Liver (tissue), 9 donors: ENCODE results near the gene LIFR. TPM values are rescaled to one million over a fixed set of nuclear protein-coding genes. Genes with fewer than 3 reads are reported as not detected.

Experiments
- DNase-seq: peaks from one replicate; pipeline ENCODE4 v3.0.0-alpha.2; 2017; ENCODE audit warnings: low spot score
- H3K27ac ChIP-seq, 2 donors: one replicate each; pipeline ENCODE4 v1.7.0; 2013; ENCODE audit warnings: inconsistent platforms in 2 of 2, low read length in 2 of 2, control low read depth in 1 of 2, low read depth in 1 of 2, mild to moderate bottlenecking in 1 of 2
- H3K27me3 ChIP-seq, 4 donors: one replicate each; pipeline versions ENCODE4 v1.6.1 to v1.7.0; 2013; ENCODE audit warnings: low read length in 3 of 4, inconsistent platforms in 1 of 4, mild to moderate bottlenecking in 1 of 4, moderate library complexity in 1 of 4; ENCODE audit not compliant: control insufficient read depth in 4 of 4, insufficient read depth in 4 of 4
- H3K36me3 ChIP-seq, 4 donors: one replicate each; pipeline versions ENCODE4 v1.6.1 to v1.7.0; 2013; ENCODE audit warnings: low read length in 3 of 4, mild to moderate bottlenecking in 3 of 4, low read depth in 1 of 4, moderate library complexity in 1 of 4; ENCODE audit not compliant: control insufficient read depth in 4 of 4, insufficient read depth in 3 of 4
- H3K4me1 ChIP-seq, 4 donors: one replicate each; pipeline versions ENCODE4 v1.6.1 to v1.7.0; 2013; ENCODE audit warnings: low read length in 3 of 4, mild to moderate bottlenecking in 3 of 4, moderate library complexity in 1 of 4; ENCODE audit not compliant: control insufficient read depth in 4 of 4, insufficient read depth in 4 of 4
- H3K4me3 ChIP-seq, 3 donors: one replicate each; pipeline versions ENCODE4 v1.6.1 to v1.7.0; 2013; ENCODE audit warnings: low read length in 3 of 3, control low read depth in 1 of 3, low read depth in 1 of 3, mild to moderate bottlenecking in 1 of 3
- H3K9ac ChIP-seq, 2 donors: one replicate each; pipeline ENCODE4 v1.7.0; 2013; ENCODE audit warnings: low read length in 2 of 2, mild to moderate bottlenecking in 2 of 2, moderate library complexity in 2 of 2, control low read depth in 1 of 2, low read depth in 1 of 2
- H3K9me3 ChIP-seq, 4 donors: one replicate each; pipeline versions ENCODE4 v1.6.1 to v1.7.0; 2013; ENCODE audit warnings: low read length in 3 of 4; ENCODE audit not compliant: control insufficient read depth in 4 of 4
- ATF3 ChIP-seq: IDR thresholded peaks from 2 replicates; pipeline ENCODE4 v1.6.1; 2016; ENCODE audit warnings: antibody characterized with exemption
- CTCF ChIP-seq: fragments of 150-350 bp; IDR thresholded peaks from 2 replicates; pipeline ENCODE4 v1.5.1; 2017; ENCODE audit warnings: improper control_type of control experiment, low read depth, low read length; ENCODE audit not compliant: missing input control
- EGR1 ChIP-seq, 2 donors: IDR thresholded peaks; 2 replicates each; pipeline ENCODE4 v1.6.1; 2016 to 2018; ENCODE audit warnings: antibody characterized with exemption in 2 of 2, low read depth in 2 of 2
- FOXA1 ChIP-seq: IDR thresholded peaks from 2 replicates; pipeline ENCODE4 v1.6.1; 2016; ENCODE audit warnings: antibody characterized with exemption
- FOXA2 ChIP-seq: IDR thresholded peaks from 2 replicates; pipeline ENCODE4 v1.6.1; 2016; ENCODE audit warnings: antibody characterized with exemption
- GABPA ChIP-seq, 2 donors: IDR thresholded peaks in 1 of 2; conservative IDR thresholded peaks in 1 of 2; 2 replicates each; pipeline ENCODE4 v1.6.1; 2016; ENCODE audit warnings: antibody characterized with exemption in 2 of 2, mild to moderate bottlenecking in 1 of 2, moderate library complexity in 1 of 2
- HNF4A ChIP-seq, 2 donors: conservative IDR thresholded peaks; 2 replicates each; pipeline ENCODE4 v1.6.1; 2016; ENCODE audit warnings: antibody characterized with exemption in 2 of 2, mild to moderate bottlenecking in 2 of 2
- HNF4G ChIP-seq: IDR thresholded peaks from 2 replicates; pipeline ENCODE4 v1.6.1; 2016; ENCODE audit warnings: antibody characterized with exemption
- JUND ChIP-seq, 2 donors: IDR thresholded peaks; 2 replicates each; pipeline ENCODE4 v1.6.1; 2016; ENCODE audit warnings: antibody characterized with exemption in 2 of 2
- MAX ChIP-seq: IDR thresholded peaks from 2 replicates; pipeline ENCODE4 v1.6.1; 2016; ENCODE audit warnings: antibody characterized with exemption
- NR2F2 ChIP-seq: IDR thresholded peaks from 2 replicates; pipeline ENCODE4 v1.6.1; 2016; ENCODE audit warnings: antibody characterized with exemption
- RAD21 ChIP-seq, 2 donors: IDR thresholded peaks; 2 replicates each; pipeline ENCODE4 v1.6.1; 2016; ENCODE audit warnings: antibody characterized with exemption in 2 of 2, mild to moderate bottlenecking in 2 of 2
- REST ChIP-seq: IDR thresholded peaks from 2 replicates; pipeline ENCODE4 v1.6.1; 2016; ENCODE audit warnings: antibody characterized with exemption, mild to moderate bottlenecking
- RXRA ChIP-seq, 2 donors: IDR thresholded peaks; 2 replicates each; pipeline ENCODE4 v1.6.1; 2017 to 2018; ENCODE audit warnings: antibody characterized with exemption in 2 of 2, mild to moderate bottlenecking in 1 of 2
- TAF1 ChIP-seq: conservative IDR thresholded peaks from 2 replicates; pipeline ENCODE4 v1.6.1; 2016; ENCODE audit warnings: antibody characterized with exemption, mild to moderate bottlenecking
- WGBS: extraction: QIAGEN DNeasy Blood & Tissue Kit; methylation state at CpG from one replicate; pipeline ENCODE4 v1.1.7; 2013; 5-methylcytosine and 5-hydroxymethylcytosine counted together
- polyA plus RNA-seq, 2 donors: library from polyadenylated mRNA; stranded (reverse) in 1 of 2; unstranded in 1 of 2; fragments of 200-250 nt in 1 of 2; fragments of >200 nt in 1 of 2; fragmentation: Nextera tagmentation in 1 of 2; extraction: Ambion mirVana in 1 of 2; gene quantifications; one replicate each; pipeline versions ENCODE4 v1.2.1 to v1.2.3, GENCODE V29; 2013 to 2015
- total RNA-seq, 2 donors: library from RNA; depleted of rRNA; stranded (reverse); fragments of >200 nt; gene quantifications; one replicate each; pipeline ENCODE4 v1.2.3, GENCODE V29; 2014
- donor health status: healthy.
- donor health status: healthy.
- donor health status: healthy.
- donor health status: healthy.
- donor health status: healthy.

Gene LIFR
- total and polyA plus RNA-seq, 4 donors, result 10.5 to 79.7 (median 32.8) TPM

- TF ChIP-seq EGR1 (IDR thresholded peaks at IDR 0.05; ENCODE audit: low read depth in 2 of 2), result no peak
- no peak for TF ChIP-seq HNF4A (conservative IDR thresholded peaks at IDR 0.05)
- TF ChIP-seq ATF3, result no peak
- no peak for TF ChIP-seq JUND (IDR thresholded peaks at IDR 0.05)
- TF ChIP-seq FOXA1, result no peak
Measured at GRCh38 chr5:38591523-38591849, 35.0 kb upstream of the LIFR start (continued).

- no peaks in the 10 kb centered on the region for H3K36me3 ChIP-seq
- H3K4me1 ChIP-seq, result no peaks in the 10 kb centered on the region
- no peak overlapping the region for H3K27ac ChIP-seq
- TF ChIP-seq MAX, result no peak
- TF ChIP-seq HNF4G, result no peak
- no peak for TF ChIP-seq CTCF
- TF ChIP-seq ATF3, result no peak
- no peak for TF ChIP-seq RAD21 (IDR thresholded peaks at IDR 0.05)
- no peak for TF ChIP-seq GABPA (IDR thresholded peaks at IDR 0.05 in 1 of 2, conservative IDR thresholded peaks at IDR 0.05 in 1 of 2)
- no peak for TF ChIP-seq TAF1
- TF ChIP-seq HNF4A (conservative IDR thresholded peaks at IDR 0.05), result no peak
- TF ChIP-seq NR2F2, result no peak
- TF ChIP-seq EGR1 (IDR thresholded peaks at IDR 0.05; ENCODE audit: low read depth in 2 of 2), result no peak
- TF ChIP-seq FOXA1, result no peak
- TF ChIP-seq JUND (IDR thresholded peaks at IDR 0.05), result no peak
- no peak for TF ChIP-seq FOXA2
- TF ChIP-seq REST, result no peak
- no peak for TF ChIP-seq RXRA (IDR thresholded peaks at IDR 0.05)
- H3K9ac ChIP-seq, result no peak overlapping the region
- H3K27me3 ChIP-seq, result peaks cover 0 to 10% (median 0%) of the 10 kb centered on the region in 4 donors
- WGBS, result 80% methylated on average over 2 of the region's 2 CpGs
- no peak for DNase-seq
- H3K9me3 ChIP-seq, result no peaks in the 10 kb centered on the region
- no peak overlapping the region for H3K4me3 ChIP-seq
Measured at GRCh38 chr5:38590838-38591522, 34.5 kb upstream of the LIFR start.
